ENCODE results near the gene MYCBPAP.

Gene MYCBPAP

GRCh38 chr17:50507871-50508572, at the start of gene MYCBPAP:
Gene MYCBPAP, plus strand, starts transcription at chr17:50508439. Its CDS starts 236 bp downstream, at chr17:50508675.
- DNase-seq = peak; percentile 67

GRCh38 chr17:50458701-50459676, 49.2 kb upstream of the MYCBPAP start:
- peak; percentile 94 for DNase-seq

GRCh38 chr17:50459756-50460155, 48.5 kb upstream of the MYCBPAP start:
- no peak for DNase-seq

DNA sequence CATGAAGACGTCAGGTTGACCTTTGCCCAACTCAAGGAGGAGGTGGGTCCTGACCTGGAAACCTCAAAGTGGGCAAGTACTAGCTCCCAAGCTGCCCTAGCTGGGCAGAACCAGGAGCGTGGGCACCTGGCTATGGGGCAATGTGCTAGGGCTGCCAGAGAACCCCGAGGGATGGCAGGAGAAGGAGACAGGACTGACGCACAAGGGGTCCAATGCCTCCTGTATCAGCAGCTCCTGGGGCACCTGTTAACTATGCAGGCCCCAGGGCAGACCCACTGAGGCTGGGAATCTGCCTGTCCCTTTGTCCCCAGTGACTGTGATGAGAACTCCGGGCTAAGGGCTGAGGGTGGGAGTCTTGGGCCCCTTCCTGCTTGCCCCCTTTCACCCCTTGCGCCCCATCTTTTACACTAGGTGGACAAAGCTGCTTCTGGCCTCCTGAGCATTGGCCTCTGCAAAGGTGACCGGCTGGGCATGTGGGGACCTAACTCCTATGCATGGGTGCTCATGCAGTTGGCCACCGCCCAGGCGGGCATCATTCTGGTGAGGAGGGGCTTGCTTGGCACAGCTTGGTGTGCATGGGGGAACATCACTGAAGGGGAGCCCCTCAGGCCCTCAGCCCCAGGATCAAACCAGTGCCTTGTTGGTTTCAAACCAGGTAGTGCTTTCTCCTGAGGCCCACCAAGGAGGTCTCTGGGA, 47.3 kb upstream of the MYCBPAP start:
- DNase-seq = no peak

- no peak for DNase-seq
Measured at GRCh38 chr17:50461550-50462132, 46.6 kb upstream of the MYCBPAP start.

DNA sequence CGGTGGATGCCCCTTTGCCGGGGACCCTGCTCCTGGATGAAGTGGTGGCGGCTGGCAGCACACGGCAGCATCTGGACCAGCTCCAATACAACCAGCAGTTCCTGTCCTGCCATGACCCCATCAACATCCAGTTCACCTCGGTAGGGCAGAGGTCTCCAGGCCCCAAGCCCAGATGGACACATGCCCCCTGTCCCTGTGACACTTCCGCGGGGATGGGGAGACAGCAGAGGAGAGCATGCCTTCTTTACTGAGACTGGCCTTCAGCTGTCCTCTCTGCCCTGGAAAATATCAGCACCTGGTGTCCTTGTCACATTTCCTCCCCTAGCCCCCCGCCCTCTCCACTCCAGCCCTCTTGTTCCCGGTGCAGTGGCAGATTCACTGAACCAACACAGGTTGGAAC, 45.8 kb upstream of the MYCBPAP start:
- peak; percentile 58 for DNase-seq

GRCh38 chr17:50464121-50464520, 44.1 kb upstream of the MYCBPAP start:
- DNase-seq = no peak

DNA sequence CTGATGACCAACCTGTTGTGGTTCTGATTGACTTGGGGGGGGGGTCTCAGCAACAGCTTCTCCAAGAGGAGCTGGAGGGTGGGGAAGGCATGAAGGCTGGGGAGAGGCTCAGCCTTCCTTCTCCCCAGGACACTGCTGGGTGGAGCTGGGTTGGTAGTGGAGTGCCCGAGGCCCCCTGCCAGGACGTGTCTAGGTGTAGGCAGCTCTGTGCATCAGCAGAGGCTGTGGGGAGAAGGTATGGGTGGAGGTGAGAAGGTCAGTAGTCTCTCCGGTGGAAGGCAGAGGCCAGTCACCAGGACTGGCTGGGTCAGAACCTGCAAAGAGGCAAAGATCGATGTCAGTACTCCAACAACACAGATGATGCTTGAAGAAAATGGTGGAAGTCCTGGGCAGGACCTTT, 43.5 kb upstream of the MYCBPAP start:
- DNase-seq = no peak

GRCh38 chr17:50465171-50465570, 43.1 kb upstream of the MYCBPAP start:
- no peak for DNase-seq

GRCh38 chr17:50465635-50466034, 42.6 kb upstream of the MYCBPAP start:
- no peak for DNase-seq

DNA sequence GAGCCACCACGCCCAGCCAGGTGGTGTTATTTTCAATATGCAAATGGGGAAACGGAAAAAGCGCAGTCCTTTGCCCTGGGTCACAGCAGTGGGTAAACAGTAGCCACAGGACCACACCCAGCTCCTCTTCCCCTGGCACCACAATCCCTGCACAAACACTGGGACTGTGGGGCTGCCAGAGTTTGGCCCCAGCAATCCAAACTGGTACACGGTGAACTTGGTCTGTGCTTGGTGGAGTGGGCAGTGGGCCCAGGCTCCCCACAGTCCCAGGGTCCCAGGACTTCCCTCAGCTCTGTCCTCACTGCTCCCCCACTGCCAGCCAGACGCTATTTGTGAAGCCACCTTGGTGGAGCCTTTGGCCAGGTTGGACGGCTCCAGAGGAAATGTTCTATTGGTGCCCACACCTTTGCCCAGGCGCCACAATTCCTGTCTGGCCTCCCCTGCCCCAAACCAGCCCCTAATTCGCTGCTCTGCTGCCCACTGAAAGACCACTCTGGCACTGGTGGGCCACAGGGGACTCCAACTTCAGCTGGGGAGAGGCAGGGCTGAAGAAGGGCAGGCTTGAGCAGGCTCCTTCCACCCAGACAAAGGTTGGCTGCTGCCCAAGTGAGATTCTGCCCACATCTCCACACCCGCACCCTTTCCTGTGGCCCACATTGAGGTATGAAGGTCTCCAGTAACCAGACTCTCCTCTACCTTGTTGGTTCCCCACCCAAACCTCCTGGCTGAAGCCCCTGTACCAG, 41.7 kb upstream of the MYCBPAP start:
- DNase-seq = peak; percentile 22

- DNase-seq = no peak
Measured at GRCh38 chr17:50467114-50467854, 41.0 kb upstream of the MYCBPAP start.

- no peak for DNase-seq
Measured at GRCh38 chr17:50467855-50468303, 40.4 kb upstream of the MYCBPAP start.

DNA sequence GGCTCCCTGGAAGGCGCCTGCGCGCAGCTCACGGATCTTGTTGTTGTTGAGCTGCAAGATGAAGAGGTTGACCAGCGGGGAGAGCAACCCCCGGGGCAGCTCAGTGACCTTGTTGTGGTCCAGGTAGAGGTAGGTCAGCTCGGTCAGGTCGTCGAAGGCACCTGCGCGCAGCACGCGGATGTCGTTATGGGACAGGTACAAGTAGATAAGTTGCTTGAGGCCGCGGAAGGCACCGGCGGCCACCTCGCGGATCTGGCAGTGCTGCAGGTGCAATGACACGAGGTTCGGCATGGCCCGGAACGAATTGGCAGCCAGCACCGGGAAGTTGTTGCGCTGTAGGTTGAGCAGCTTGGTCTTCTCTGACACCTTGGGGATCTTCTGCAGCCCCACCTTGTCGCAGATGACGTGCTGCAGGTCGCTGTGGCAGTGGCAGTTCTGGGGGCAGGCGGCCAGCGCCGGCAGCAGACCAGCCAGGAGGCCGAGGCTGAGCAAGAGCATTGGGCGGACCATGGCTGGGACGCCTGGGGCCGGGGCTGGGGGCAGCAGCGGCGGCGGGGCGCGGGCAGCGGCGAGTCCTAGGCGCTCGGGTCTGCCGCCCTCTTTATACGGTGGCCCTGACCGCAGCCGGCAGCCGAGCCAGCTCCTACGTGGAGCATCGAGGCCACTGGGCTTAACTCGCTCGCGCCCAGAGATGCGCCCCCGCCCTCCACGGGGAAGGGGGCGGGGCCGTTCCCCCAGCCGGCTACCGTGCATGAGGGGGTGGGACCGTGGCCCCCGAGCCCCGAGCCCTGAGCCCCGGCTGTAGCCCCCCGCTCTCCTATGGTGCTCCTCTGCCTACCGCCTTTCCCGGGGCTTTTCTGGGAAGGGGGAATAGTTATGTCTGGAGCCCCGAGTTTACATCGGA, 39.7 kb upstream of the MYCBPAP start, which contains the start of gene CHAD:
Gene CHAD, minus strand, starts transcription at position 577 of the 904 bp plus-strand sequence. Its CDS starts 67 bp downstream, at position 510.
- no peak for DNase-seq

GRCh38 chr17:50469208-50469605, 39.0 kb upstream of the MYCBPAP start:
- no peak for DNase-seq

- DNase-seq = no peak
Measured at GRCh38 chr17:50469671-50470305, 38.5 kb upstream of the MYCBPAP start.

DNA sequence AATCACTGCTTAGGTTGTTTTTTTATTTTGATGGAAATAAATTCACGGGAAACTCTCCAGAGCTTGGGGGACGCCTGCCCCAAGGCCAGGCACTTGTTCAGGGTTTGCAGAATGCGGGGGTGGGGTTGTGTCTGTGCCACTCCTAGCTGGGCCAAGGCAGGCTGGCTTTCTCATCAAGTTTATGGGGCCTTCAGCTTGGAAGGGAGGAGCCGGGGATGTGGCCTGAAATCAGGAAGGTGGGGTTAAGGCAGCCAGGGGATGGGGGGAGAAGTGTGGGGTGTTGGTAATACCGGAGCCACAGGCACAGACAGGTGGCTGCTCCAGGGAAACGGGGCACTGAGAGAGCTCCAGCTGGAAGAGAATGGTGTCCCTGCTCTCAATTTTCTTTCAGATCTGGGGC, 37.8 kb upstream of the MYCBPAP start:
- DNase-seq = peak; percentile 56

DNA sequence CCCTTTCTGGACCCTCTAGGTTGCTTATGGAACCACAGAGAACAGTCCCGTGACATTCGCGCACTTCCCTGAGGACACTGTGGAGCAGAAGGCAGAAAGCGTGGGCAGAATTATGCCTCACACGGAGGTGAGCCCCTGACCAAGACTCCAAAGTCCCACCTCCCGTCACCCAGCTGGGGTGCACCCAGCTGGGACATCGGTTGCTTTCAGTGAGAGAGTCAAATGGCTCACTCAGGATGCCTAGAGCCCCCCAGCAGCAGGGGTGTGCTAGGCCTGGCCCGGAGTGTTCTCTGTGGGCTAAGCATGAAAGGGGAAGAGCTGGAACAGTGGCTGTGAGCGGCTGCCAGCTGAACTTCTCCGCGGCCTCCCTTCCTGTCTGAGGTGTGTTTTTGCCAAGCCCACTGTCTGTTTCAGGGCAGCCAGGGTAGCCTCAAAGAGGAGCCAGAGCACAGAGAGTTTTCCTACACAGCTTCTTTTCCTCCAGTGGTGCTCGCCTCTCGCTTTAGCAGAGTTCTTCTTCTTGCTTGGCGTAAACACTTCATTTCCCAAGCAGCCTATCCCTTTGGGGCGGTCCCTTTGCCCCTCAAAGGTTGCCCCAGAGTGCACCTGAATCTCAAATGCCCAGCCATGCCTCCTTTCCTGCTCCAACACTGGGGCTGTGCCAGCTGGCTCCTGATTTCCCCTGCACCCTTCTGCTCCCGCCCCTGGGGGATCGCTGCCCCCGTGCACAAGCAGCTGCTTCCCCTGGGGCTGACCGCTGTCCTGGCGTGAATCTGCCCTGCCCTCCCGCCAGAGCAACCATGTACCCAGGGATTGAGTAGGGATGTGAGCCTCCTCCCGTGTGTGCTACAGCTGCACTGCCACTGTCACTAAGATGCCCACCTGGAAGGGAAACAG, 37.0 kb upstream of the MYCBPAP start:
- DNase-seq = no peak

- no peak for DNase-seq
Measured at GRCh38 chr17:50472286-50472685, 36.0 kb upstream of the MYCBPAP start.
